GM19452 (cell line): ENCODE data around the gene LRRC4B.
A peak's percentile ranks its signal among the peaks of the same experiment; 100 is the strongest.
"Not testable (repeated sequence)": the region's sequence is repeated elsewhere in the genome, so short reads cannot be mapped to it uniquely, and the experiment has no call there.

Source experiments
- ATAC-seq: cut with Tn5 transposase; IDR thresholded peaks from one replicate; pipeline ENCODE4 v1.9.1; 2021; ENCODE audit not compliant: unreplicated experiment

The LRRC4B gene

DNA sequence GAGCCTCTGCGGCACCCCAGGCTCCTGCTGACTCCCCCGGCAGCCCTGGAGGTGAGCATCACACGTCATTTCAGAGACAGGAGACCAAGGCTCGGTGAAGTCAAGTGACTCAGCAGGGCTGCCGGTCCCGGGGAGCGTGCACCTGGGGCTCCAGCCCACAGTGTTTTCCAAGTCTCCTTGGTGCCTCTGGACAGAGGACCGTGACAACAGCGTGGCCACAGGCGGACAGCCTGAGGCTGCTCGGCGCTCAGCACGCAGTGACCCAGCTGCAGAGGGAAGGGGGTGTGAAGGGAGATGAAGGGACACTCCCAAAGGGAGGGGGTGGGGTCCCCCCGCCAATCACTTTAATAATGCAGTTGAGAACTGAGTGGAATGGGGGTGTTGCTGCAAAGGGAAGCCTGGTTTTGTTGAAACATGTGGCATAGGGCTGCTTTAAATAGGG, 37.0 kb downstream of the LRRC4B start:
- ATAC-seq: no peak

DNA sequence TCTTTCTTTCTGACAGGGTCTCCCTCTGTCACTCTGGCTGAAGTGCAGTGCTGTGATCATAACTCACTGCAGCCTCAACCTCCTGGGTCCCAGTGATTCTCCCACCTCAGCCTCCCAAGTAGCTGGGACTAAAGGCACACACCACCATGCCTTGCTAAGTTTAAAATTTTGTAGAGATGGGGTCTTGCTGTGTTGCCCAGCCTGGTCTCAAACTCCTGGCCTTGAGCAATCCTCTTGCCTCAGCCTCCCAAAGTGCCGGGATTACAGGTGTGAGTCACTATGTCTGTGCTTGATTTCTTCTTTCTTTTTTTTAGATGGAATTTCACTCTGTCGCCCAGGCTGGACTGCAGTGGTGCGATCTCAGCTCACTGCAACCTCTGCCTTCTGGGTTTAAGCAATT, 40.2 kb downstream of the LRRC4B start:
- ATAC-seq: not testable (repeated sequence)

GRCh38 chr19:50522881-50523280, 45.4 kb downstream of the LRRC4B start:
- no peak for ATAC-seq

GRCh38 chr19:50520822-50521465, 47.3 kb downstream of the LRRC4B start:
- no peak for ATAC-seq

GRCh38 chr19:50519006-50519575, 49.1 kb downstream of the LRRC4B start:
- ATAC-seq: no peak

GRCh38 chr19:50518091-50519005, 49.9 kb downstream of the LRRC4B start:
- no peak for ATAC-seq

DNA sequence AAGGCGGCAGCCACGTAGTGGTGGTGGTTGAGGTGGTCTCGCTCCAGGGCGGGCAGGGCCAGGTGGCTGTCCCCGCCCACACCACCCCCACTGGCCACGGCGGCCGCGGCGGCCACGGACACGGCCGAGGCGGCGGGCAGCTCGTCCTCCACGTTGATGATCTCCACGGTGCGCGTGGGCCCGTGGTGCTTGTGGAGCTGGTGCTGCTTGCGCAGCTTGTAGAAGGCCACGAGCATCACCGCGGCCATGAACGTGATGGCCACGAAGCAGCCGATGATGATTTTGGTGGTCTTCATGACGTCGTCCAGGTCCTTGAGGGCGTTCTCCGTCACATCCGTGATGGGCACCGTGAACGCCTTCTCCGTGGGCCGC, 50.5 kb downstream of the LRRC4B start:
- ATAC-seq: no peak

DNA sequence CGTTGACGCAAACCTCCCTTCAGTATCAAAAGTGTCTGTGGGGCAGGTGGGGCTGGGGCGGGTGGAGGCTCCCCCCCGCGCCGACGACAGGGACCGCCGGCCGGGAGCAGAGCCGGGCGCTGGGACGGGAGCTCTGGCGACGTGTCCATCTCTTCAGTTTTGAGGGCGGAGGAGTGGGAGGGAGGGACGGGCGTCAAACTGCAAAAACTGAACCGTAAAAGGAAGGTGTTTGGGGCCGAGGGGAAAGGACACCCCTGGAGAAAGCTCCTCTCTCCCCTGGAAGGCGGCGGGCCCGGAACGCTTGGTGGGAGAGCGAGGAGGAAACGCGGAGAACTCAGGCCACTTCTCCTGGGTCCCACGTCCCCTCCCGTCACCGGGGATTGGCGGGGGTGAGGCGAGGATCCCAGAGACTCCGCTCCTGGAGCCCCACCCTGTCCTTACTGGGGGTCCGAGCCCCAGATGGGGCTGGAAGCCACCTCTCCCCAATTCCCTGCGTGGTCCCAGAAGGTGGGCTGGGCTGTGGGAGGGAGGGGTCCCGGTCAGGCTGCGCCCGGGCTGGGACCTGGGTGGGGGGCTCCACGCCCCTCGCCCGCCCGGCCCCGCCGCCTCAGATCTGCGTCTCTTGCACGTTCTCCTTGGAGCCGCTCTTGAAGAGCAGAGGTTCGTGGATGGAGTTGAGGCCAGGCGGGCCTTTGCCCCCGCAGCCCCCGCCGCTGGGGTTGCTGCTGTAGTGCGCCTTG, 51.1 kb downstream of the LRRC4B start:
- no peak for ATAC-seq

GRCh38 chr19:50516456-50516855, 51.8 kb downstream of the LRRC4B start:
- no peak for ATAC-seq

DNA sequence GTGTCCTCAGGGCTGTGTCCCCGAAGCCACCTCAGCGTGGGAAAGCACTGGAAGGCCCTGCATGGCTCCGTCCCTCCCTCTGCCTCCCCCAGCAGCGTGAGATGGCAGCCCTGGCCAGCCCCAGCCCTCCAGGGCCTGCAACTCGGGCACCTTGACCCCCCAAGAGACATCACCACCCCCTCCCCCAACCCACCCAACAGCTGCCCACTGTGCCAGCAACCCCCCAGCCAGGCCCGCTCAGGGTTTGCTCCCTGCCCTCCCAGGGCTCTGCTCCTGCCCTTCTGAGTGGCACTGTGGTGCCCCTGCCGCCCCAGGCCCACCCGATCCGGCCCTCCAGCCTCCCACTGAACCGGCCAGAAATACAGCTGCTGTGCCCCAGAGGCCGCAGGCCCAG, 53.1 kb downstream of the LRRC4B start:
- ATAC-seq: no peak

GRCh38 chr19:50514346-50515167, 53.7 kb downstream of the LRRC4B start:
- no peak for ATAC-seq

- no peak for ATAC-seq
Observed at GRCh38 chr19:50513746-50514345, 54.4 kb downstream of the LRRC4B start, which contains the start of gene ASPDH. TSS of gene ASPDH (minus strand) at chr19:50513913. CDS start at chr19:50513823, 90 bp downstream.

DNA sequence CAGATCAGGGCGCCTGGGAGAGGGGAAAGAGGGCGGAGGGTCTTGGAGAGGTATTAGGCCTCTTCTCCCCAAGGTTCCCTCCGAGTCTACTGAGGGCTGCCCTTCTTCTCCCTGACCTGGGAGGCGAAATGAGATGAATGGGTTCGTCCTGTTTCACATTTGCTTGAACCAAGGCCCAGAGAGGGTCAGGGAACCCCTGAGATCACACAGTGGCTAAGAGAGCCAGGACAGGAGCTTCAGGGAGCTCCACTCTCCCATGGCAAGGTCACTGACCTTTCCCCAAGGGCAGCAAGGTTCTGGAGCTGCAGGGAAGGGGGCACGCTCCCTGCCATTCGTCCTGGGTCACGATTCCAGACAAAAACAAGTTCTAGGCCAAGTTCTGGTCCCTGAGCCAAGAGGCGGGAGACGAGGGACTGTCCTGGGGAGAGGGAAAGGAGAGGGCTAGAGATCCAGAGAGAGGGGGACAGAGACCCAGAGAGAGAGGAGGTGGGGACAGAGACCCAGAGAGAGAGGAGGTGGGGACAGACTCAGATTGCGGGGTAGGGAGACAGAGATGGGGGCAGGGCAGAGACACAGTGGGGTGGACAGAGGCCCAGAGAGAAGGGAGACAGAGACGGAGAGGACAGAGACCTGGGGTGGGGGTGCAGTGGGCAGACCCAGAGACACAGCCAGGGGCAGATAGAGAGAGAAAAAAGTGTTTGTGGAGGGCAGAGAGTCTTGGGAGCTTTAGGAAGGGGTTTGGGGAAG, 55.1 kb downstream of the LRRC4B start:
- ATAC-seq: no peak

GRCh38 chr19:50512112-50512998, 55.9 kb downstream of the LRRC4B start:
- ATAC-seq: no peak

DNA sequence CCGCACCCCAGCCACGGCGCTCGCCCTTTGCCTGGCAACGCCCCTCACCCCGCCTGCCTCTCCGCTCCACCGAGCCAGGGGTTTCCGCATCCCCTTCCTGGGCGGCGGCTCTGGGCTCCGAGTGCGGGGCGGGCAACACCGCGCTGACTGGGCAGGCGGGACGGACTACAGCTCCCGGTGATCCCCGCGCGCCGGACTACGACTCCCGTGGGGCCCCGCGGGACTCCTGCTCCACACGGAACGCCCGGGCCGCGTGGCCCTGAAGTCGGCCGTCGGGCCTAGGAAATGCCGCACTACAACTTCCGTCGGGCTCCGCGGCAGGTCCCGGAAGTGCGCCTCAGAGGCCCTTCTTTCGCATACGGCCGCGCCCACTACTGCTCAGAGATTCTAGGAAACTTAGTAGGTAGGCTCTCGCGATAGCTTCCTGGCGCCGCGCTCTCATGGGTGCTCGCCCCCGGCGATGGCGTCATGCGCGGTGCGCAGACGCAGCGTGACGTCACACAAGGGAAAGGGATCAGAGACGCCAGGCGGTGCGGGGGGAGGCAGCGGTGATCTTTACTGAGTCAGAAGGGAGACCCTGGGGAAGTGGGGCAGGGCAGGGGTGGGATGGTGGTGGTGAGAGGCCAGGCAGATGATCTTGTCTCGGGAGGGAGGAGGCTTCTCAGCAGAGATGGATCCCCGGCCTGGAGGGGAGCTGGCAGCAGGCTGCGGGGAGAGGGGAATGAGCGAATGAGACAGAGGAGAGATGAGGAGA, 57.0 kb downstream of the LRRC4B start, which contains the start of gene JOSD2:
JOSD2 (minus strand) TSS at position 123 of the 754 bp plus-strand sequence. CDS start 760 bp downstream, outside the sequence.
- peak; percentile 89 for ATAC-seq

DNA sequence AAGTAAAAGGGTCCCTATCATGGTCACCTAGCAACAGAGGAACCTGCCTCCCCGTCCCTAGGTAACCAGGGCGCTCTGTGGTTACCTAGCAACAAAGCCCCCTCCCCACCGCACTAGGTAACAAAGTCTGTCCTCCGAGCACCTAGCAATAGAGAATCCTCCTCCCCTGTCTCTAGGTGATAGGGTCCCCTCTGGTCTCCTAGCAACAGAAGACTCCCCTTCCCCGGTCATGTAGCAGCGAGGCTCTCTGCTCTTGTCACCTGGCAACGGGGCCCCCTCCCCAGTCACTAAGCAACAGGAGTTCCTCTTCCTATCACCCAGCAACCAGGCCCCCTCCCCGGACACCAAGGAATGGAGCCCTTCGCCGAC, 57.6 kb downstream of the LRRC4B start:
- ATAC-seq: no peak

GRCh38 chr19:50510121-50510670, 58.0 kb downstream of the LRRC4B start:
- ATAC-seq: no peak
